ENCODE measurements around the gene NFATC4. TPM values are rescaled to one million over a fixed set of nuclear protein-coding genes. Genes with fewer than 3 reads are reported as not detected.

Gene NFATC4
- total RNA-seq, 4 donors from 2014 or later = 20.9 to 33.5 (median 26.1) TPM

- TF ChIP-seq, protein P1, sequence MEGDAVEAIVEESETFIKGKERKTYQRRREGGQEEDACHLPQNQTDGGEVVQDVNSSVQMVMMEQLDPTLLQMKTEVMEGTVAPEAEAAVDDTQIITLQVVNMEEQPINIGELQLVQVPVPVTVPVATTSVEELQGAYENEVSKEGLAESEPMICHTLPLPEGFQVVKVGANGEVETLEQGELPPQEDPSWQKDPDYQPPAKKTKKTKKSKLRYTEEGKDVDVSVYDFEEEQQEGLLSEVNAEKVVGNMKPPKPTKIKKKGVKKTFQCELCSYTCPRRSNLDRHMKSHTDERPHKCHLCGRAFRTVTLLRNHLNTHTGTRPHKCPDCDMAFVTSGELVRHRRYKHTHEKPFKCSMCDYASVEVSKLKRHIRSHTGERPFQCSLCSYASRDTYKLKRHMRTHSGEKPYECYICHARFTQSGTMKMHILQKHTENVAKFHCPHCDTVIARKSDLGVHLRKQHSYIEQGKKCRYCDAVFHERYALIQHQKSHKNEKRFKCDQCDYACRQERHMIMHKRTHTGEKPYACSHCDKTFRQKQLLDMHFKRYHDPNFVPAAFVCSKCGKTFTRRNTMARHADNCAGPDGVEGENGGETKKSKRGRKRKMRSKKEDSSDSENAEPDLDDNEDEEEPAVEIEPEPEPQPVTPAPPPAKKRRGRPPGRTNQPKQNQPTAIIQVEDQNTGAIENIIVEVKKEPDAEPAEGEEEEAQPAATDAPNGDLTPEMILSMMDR (IDR thresholded peaks at IDR 0.05; ENCODE audit: low read depth) = no peak
These were observed 14.2 kb upstream of the NFATC4 start for GRCh38 chr14:24353559-24354481.

DNA sequence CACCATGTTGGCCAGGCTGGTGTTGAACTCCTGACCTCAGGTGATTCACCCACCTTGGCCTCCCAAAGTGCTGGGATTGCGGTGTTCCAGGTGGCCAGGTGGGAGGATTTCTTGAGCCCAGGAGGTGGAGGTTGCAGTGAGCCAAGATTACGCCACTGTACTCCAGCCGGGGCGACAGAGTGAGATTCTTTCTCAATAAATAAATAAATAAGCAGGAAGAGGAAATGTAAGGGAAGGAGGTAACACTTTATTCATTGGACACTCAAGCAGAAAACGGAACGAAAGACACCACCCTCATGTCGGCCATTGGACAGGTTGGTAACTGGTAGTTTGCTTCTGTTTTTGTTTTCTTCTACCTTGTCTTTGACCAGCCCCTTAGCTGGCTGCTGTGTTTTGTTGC is 13.0 kb upstream of the NFATC4 start:
- TF ChIP-seq, protein P1 (IDR thresholded peaks at IDR 0.05; ENCODE audit: low read depth) = no peak

- TF ChIP-seq, protein P1 (IDR thresholded peaks at IDR 0.05; ENCODE audit: low read depth) = no peak
These were observed 11.8 kb upstream of the NFATC4 start for GRCh38 chr14:24356208-24356607.

DNA sequence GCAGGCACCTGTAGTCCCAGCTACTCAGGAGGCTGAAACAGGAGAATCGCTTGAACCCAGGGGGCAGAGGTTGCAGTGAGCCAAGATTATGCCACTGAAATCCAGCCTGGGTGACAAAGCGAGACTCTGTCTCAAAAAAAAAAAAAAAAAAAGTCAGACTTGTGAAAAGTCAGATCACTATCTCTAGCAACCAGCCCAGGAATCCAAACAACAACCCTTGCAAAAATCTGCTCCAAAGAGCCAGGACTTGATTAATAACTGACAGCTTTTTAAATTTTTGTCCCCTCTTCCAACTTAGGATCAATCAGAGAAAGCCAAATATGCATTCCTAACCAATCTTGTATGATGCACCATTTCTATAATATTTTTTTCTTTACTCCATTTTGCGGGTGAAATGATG is 7.7 kb upstream of the NFATC4 start:
- TF ChIP-seq, protein P1 (IDR thresholded peaks at IDR 0.05; ENCODE audit: low read depth) = no peak

GRCh38 chr14:24361326-24361725 is 6.7 kb upstream of the NFATC4 start:
- TF ChIP-seq, protein P1 (IDR thresholded peaks at IDR 0.05; ENCODE audit: low read depth) = no peak

- TF ChIP-seq, protein P1 (IDR thresholded peaks at IDR 0.05; ENCODE audit: low read depth) = no peak
These were observed 5.6 kb upstream of the NFATC4 start for GRCh38 chr14:24362241-24362960.

DNA sequence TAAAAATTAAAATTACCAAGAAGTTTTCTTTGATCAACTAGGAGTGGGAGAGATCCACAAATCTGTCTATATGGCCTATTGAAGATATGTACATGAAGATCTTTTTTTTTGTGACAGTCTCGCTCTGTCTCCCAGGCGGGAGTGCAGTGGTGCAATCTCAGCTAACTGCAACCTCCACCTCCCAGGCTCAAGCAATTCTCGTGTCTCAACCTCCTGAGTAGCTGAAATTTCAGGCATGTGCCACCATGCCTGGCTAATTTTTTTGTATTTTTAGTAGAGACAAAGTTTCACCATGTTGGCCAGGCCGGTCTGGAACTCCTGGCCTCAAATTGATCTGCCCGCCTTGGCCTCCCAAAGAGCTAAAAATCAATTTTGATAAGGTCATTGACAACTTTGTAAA is 4.6 kb upstream of the NFATC4 start:
- TF ChIP-seq, protein P1 (IDR thresholded peaks at IDR 0.05; ENCODE audit: low read depth) = no peak

All from subcutaneous adipose tissue (tissue), 4 donors.